Lower leg skin (tissue), 3 donors: ENCODE data around the gene FAM107B.

Experiments used
- CTCF ChIP-seq, 3 donors: fragments of 450-650 bp; IDR thresholded peaks; one replicate each; pipeline ENCODE4 v1.5.1; 2016; ENCODE audit warnings: antibody characterized with exemption in 3 of 3, mild to moderate bottlenecking in 3 of 3, moderate library complexity in 2 of 3
- POLR2A ChIP-seq, 2 donors: fragments of 450-650 bp; IDR thresholded peaks; one replicate each; pipeline ENCODE4 v1.6.1; 2016 to 2017; ENCODE audit warnings: antibody characterized with exemption in 2 of 2, mild to moderate bottlenecking in 1 of 2, moderate library complexity in 1 of 2

GRCh38 chr10:14524691-14525324 is 249.9 kb downstream of the FAM107B start:
- no peak for TF ChIP-seq POLR2A (IDR thresholded peaks at IDR 0.05)
- no peak for TF ChIP-seq CTCF (IDR thresholded peaks at IDR 0.05)
